IPS DF 19.7 (cell line): Measurements from ENCODE around the gene PPM1H.
A peak's percentile ranks its signal among the peaks of the same experiment; 100 is the strongest.

Source experiments
- DNase-seq: peaks from one replicate; pipeline ENCODE4 v3.0.0-alpha.2; 2013; ENCODE audit warnings: low read depth, low spot score

PPM1H gene

DNA sequence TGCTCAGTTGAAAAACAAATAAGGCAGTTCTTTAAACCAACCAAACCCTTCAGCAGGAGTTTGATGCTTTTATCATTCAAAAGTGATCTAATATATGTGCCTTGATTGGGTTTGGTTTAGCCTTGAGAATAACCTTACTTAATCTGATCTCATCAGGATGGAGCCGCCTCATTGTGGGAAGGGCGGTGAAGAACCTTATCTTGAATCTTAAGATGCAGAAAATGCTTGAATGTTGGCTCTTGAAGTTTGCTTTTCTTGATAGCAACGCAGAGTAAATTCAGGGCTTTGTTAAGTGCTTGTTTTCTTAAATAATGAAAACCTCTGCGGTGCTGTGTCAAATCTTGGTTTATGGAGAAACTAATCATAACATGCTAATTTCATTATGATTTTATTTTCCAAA lies 330.1 kb downstream of the PPM1H start:
- DNase-seq, result no peak

DNA sequence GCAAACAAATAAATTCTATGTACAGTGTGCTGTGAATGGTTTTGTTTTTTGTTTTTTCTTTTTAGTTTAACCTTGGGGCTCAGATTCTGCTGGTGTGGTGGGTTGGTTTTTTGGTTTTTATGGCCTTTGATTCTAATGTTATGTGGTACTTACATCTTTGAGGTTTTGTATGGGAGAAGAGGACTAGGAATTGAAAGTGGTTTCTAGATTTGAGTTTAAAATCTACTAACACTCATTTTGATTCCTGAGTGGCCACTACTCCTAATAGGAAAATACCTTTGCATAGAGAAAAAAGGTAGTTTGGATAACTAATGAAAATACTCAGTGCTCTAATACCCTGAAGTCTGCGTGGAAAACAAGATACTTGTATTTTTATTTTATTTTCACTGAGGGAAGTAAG lies 330.6 kb downstream of the PPM1H start:
- DNase-seq, result no peak

DNA sequence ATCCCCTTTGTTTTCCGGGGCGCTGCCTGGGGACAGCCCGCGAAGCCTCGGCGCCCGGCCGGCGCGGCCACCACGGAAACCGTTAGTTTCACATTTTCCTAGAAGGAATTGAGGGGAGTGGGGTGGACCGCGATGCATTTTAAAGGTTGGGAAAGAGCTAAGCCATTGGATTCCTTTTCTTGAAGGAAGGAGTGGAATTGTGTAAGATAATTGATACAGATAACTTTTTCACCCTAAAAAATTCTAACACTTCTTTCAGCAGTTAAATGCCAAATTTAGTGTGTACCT lies 331.2 kb downstream of the PPM1H start:
- DNase-seq, result no peak

DNA sequence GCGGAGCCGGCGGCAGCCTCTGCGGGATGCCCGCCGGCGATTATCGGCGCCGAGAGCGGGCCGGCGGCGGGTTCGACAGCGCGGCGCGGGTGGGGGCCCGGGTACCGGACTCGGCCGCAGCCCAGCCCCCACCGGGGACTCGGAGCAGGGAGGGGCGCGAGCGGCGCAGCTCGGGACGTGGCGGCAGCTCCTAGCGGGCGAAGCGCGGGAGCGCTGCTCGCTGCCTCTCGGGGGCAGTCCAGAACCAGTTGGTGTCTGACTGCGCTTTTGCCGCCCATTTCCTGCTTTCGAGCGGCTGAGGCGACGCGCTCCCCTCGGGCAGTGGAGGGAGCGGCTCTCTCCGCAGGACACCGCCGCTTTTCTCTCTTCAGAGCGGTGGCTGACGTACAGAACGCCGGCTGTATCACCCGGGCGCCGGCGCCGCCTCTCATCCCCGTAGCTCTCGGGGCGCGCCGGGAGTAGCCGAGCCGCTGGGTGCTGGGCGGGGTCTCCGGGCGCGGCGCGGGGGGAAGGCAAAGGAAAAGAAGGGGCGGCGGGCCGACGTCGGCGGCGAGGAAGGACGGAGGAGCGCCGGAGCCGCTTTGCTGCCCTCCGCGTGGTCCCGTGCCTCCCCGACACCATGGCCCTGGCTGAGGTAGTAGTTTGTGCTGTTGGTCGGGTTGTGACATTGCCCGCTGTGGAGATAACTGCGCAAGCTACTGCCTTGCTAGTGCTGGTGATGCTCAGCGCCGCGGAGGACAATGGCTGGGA lies 331.7 kb downstream of the PPM1H start:
- peak; percentile 63 for DNase-seq

DNA sequence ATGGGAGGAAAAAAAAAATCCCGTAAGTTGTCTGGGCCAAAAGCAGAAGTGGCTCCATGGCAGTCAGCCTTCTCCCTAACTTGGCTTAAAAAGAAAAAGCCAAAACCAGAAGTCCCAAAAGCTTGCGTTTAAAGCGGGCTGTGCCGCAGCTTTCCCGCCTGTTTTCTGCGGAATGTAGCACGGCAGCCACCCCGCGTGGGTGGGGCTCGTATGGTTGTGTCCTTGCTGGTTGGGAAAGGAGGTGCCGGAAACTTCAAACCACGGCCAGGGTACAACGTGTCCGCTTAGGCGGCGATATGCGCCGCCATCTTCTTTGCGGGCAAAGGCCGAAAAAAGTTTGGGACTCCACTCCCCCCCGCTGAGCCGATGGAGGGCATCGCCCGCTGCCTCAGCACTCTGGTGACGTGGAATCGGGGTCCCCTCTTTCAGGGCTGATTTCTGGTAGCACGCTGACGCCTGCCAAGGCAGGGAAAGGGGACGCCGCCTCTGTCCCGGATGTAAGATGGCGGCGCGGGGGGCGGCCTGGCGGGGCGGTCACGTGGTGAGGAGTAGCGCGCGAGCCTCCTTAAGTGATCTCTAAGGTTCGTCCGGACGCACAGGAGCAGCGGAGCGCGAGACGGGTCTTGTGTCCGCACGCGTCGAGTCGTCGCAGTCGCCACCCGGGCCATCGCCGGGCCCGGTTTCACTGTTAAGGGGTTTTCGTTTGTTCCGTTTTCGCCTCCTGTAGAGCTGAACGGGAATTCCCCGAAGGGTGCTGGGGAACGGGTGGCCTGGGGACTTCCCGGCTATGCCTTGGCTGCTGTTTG lies 332.5 kb downstream of the PPM1H start:
- DNase-seq, result peak; percentile 75

DNA sequence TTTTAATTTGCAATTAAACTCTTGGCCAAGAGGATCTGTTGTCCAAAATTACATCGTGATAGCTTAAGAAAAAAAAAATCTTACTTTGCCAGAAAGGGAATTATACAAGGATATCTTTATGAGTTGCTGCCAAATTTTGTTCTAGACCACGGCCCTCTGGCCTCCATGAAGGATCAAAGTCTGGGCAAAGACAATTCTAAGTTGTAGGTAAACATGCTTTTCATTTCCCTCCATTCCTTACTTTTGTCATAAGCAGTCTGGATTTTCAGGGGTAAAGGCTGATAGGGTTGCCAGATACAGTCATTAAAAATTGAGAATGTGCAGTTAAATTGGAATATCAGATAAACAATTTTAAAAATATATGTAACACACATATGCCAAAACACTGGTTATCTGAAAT lies 333.2 kb downstream of the PPM1H start:
- DNase-seq, result no peak

DNA sequence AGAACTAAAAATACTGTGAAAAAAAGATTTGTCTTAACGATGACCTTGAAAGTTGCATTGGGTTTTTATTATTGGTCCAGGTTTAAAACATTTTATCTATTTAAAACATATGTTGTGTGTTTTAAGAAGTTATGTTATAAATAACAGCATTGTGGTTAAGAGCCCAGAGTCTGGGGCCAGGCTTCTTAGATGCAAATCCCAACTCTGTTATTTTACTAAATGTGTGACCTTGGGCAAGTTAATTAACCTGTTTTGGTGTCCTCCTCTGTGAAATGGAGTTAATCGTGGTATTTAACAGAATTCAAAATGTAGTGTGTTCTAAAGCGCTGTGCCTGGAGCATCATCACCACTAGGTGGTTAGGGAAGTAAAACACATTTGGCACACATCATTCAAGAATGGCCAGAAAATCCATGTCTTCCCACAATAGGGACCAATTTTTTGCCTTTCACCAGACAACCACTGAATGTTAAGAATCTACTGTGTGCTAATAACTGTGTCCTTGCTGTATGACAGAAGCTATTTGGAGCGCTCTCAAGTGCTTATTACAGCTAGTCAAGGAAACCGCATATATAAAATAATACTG lies 335.0 kb downstream of the PPM1H start:
- DNase-seq, result no peak

DNA sequence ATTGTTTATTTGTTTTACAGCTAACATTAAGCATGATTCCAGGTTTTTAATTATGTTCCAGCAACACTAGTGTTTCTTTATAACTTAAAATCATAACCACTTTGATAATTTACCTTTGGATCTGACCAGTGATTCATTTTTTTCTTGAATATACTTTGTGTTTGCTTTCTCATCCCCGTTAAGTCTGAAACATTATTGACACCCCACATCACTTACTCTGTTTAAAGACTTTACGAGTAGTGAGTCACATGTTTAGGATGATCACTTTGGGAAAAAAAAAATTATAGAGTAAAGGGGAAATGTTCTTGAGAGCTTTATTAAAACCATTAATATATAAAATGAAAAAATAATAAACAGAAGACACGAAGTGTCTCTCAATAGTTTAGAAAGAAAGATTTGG lies 336.1 kb downstream of the PPM1H start:
- no peak for DNase-seq

DNA sequence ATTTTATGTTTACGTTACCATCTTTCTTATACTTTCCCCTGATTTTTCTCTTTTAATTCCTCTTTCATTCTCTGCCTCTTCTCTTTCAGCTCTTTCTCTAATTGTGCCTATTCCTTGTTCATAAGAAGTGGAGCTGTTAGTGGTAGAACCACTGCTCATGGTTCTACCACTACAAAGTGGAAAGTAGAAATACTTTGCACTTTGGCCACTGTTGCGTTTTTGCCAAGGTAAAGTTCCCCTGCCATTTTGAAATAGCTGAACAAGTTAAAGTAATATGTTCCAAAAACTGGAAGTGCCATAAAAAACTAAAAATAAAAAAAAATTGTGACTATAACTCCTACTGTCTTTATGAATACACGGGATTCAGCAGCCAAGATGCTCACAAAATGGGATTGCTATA lies 337.7 kb downstream of the PPM1H start:
- no peak for DNase-seq
